Activated effector memory CD4-positive, alpha-beta T cell treated with Interleukin-2 at 50 U/mL for 16 hours (primary cell): ENCODE data around the gene LZTFL1.
A peak's percentile ranks its signal among the peaks of the same experiment; 100 is the strongest.

Experiments
- DNase-seq: peaks from one replicate; pipeline ENCODE4 v3.0.0-alpha.2; 2020

Gene LZTFL1, protein sequence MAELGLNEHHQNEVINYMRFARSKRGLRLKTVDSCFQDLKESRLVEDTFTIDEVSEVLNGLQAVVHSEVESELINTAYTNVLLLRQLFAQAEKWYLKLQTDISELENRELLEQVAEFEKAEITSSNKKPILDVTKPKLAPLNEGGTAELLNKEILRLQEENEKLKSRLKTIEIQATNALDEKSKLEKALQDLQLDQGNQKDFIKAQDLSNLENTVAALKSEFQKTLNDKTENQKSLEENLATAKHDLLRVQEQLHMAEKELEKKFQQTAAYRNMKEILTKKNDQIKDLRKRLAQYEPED

DNA sequence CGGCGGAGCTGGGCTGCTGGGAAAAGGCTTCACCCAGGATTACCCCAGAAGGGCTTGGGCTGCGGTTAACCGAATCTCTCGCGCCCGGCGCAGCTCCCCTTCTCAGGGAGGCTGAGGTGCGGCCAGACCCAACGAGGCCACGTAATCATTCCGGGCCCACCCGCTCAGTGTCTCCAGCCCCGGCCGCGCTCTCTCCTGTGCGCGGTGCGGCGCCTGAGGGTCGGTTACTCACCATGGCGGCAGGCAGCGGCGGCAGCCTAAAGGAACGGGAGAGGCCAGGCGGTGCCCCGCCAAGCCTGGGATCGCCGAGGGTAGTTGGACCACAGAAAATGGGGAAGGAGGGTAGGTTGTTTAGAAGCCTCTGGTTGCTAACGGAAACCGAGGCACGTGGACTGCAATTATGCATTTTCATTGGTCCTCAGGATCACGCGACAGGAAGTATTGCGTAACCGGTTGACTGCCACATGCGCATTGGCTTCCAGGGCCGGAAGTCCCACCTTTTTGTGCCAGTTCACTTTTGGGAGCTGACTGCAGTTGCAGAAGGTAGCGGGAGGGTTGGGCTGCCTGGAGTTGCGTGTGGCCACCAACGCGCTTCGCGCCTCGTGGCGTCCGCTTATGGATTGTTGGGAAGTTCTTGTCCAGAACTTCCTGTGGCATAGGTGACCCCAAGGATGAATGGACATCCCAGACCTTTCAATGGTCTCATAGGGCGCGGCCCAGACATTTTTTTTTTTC is at the start of gene LZTFL1:
Gene LZTFL1 (minus strand): TSS at position 363 of the 735 bp plus-strand sequence. CDS start 128 bp downstream, at position 235.
- peak; percentile 86 for DNase-seq

DNA sequence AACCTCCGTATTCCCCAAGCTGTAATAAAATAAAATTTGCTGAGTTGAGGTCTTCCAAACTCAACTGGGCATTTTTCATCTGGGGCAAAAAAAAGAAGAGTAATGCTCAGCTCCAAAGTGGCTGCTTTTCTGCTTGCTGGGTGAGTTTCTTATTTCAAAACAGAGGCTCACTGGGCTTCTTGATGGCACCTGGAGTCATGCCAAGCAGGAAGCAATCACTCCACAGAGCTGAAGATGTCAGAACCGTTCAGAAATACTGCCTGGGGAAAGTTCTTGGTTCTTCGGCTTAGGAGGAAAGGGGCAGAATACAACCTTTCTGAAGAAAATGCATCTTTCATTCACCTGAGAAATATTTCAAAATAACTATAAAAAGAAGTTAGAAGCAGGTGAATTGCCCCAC is 48.5 kb upstream of the LZTFL1 start:
- DNase-seq = no peak

DNA sequence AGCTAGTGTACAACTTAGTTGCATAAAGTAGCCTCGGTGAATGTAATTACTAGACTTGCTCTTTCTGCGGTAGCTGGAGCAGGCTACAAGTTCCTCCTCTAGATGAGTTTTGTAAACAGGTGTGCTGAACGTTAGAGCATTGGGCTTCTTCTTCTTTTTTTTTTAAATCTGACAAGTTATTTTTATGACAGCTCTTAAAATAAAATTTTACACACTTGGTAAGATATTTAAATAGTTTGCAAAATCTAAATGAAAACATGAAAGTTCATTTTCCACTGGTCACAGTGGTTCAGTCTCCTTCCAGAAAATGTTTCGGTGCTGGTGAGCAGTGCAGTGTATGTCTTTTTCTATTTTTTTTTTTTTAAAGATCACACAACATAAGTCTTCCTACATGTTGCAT is 47.4 kb upstream of the LZTFL1 start:
- DNase-seq = no peak

DNA sequence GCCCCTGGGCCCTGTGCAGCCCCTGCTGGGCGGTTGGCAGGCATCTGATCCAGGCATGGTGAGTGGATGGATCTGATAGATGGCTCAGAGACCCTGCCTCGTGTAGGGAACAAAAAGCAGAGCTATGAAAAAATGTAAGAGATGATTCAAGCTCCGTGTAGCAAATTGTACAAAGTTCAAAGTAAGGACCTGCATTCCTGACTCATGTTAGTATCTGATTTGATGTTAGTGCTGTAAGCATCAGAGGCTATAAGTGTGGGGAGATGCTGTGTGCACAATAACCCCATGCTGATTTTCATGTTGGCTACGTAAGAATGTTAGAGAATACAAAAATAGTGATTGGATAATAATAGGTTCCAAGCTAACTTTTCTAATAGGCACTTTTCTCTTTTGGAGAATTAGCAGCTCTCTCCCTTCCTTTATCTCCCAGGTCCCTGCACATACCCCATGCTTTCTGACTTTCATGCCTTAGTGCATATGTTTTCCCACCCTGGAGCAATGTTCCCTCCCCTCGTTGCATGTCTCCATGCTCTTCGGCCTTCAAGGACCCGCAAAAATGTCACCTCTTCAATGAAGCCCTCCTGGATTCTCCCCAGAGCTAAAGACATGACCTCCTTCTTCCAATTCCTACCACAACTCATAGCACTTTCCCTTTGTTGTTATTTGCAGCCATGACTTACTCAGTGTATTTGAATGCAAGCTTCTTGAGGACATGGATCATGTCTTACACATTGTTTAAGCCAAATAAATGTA is 46.0 kb upstream of the LZTFL1 start:
- DNase-seq = no peak

DNA sequence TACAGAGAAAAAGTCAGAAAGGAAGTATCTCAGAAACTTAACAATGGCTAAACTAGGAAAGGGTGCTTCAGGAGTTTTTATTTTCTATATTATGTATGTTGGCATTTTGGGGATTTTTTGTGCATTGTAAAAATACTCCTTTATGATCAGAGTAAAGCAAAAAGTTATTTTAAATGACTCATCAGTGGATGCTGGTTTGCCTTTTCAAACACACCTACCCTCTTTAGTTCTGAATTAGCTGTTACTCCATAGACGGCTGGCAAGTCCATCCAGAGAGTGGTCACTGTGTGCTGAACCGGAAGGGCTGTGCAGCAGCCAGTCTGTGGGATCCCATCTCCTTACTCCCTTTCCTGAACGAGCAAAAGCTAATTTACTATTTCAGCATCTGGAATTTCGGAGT is 45.4 kb upstream of the LZTFL1 start:
- DNase-seq = no peak

DNA sequence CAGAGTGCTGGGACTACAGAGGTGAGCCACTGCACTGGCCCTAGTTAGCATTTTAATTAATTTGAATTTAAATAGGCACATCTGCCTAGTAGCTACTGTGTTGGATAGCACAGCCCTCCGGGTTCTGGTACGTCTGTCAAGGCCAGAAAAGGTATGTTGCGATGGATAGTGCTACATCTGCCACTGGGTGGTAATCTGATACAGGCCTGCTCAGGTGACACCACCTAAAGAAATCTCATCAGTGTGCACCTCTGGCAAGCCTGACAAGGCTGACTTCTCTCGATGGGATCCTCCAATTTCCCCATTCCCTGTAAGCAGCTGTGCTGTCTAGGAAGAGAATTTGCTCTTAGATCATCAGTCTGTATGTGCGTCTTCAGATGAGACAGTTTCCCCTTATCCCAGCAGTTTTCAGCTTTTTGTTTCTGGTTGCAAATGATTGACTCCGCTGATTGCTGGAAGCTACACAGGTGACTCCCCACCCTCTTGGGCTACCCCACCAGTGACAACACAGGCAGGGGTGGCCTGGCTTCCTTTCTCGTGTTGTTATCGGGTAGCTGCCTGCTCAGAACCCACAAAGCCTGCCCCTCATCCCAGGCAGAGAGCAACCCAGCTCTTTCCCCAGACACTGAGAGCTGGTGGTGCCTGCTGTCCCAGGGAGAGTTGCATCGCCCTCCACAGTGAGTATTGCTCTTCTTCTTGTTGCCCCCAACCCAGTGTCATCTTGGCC is 44.2 kb upstream of the LZTFL1 start, which contains the start of gene CCR9:
Gene CCR9 (plus strand): TSS at position 565 of the 727 bp plus-strand sequence. CDS start 8,391 bp downstream, outside the sequence.
- DNase-seq = no peak

DNA sequence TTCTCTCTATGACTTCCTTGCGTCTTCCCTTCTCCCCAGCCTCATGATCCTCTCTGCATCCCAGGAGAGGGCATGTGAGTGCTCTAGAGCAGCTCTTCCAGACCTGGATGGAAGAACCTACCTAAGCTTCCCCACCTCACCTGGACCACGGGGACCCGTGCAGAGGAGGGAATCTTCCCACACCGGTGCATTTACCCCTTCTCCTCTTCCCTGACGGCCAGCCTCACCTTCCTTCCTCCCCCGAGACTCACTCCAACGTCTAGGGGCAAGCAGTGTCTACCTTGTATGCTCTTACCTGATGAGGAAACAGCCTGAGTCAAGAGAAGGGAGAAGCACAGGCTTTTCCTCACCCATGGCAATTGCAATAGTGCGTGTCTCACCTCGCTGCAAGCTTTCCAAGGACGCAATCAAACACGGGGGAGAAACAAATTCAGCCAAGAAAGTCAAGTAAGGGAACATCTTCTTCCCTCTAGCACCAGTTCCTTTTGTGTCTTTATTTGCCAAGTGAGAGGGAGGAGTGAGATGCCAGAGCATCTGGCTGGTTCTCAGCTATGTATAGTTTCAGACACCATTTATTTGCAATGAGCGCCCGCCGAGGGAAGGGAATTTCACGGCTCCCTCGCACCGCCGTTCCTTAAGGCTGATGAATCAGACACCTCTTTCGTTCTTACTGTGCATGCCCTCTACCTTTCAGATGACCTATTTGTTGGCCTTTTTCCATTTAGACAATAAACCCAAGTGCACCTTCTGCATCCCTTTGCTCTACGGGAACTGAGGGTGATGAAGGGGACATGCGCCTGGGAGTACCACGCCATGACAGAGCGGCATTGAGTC is 42.7 kb upstream of the LZTFL1 start:
- DNase-seq = no peak

DNA sequence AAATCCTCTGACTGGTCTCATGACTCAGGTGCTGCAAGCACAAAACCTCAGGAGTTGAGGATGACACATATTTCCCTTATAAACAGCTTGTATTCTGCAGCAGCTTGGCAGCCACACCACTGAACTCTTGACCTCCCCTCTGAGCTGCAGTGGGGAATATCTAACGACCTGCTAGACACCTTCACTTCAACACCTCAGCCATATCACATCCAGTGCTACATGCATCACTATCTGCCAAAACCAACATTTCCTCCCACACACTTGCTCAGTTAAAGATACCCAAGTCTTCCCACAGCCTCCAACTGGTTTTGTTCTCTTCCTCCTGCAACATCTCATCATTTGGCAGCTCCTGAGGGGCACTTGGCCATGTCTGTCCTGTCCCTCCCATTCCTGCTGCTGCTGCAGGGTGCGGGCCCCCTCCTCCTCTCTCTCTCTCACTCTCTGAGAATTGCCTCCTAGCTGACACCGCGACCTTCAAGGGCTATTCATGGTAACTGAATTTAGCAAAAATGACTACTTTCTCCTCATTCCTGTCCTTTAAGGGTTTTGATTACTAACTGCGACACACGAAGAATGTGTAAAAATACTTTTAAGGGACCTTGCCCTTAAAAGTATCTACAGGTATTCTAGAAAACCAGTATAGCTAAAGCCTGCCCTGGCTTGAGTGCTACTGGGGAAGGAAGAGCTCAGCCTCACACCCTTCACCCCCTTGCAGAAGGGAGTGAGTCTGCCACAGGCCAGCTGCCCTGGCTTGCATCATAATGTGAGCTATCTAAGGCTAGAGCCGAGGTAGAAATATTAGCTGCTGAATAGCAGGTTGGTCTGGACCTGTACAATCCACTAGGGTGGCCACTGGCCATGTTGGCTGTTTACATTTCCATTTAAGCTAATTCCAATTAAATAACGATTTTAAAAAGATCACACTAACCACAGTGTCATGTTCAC is 39.4 kb upstream of the LZTFL1 start:
- peak; percentile 44 for DNase-seq

DNA sequence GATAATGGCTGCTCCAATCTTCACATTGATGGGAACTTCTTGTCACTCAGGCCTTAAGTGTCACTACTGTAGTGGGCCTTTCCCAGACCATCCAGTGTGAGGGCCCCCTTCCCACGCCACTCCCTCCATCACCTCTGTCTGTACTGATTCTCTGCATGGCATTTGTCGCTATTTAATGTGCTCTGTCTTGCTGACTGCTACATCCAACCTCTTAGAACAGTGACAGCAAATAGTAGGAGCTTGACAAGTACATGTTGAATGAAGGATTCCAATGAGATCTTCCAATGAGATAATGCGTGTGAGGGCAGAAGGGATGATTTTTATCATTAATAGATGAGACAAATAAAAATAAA is 38.8 kb upstream of the LZTFL1 start:
- DNase-seq = no peak

DNA sequence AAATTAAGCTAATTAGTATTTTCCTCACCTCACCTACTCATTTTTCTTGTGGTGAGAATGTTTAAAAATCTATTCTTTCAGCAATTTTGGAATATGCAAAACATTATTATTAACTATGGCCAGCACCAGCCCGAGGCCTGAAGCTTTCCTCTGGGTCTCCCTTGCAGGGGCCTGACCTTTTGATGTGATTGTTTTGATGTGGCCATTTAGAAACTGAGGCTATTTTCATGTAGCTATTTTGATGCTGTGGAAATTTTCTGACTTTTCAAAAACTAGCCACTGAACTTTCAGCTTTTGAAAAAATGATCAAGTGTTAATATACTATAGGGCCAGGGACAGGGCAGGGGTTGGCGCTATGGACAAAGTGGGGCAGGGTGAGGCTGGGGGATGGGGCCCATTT is 36.2 kb upstream of the LZTFL1 start:
- DNase-seq = no peak

DNA sequence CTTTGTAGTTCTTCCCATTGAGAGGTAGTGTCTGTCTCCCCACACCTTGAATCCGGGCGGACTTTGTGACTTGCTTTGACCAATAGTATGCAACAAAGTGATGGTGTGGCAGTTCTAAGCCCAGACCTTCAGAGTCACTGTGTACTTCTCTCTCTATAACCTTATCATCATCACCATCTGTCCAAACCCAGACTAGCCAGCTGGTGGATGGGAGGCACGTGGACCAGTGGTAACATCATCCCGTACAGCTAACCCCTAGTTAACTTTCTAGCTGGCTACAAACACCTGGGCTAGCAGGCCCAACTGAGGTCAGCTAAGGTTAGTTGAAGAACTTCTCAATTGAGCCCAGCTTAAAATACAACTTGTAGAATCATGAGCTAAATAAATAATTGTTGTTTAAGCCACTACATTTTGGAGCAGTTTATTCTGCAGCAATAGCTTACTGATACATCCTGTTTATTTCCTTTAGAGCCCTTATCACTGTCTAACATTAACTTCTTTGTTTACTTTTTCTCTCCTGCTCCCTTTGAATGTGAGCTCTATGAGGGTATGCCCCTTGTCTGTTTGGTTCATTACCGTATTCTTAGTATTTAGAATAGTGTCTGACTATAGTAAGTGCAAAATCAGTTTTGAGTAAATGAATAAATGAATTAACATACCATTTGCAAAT is 32.9 kb upstream of the LZTFL1 start:
- no peak for DNase-seq

DNA sequence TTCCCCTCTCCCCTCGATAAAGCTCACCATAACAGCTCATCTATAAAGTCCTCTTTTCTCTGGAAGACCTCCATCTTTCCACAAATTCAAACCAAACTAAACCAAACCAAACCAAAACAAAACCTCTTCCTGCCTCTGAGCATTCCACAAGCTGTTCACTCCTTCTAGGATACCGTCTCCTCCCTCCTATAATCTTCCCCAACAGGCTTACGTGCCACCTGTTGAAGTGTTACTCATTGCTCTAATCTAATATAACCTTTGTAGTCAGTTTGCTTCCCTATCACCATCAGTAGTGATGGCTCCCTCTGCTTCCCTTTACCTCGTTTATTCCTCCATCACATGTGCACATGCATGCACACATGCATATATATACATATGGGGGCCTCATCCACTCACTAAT is 31.7 kb upstream of the LZTFL1 start:
- no peak for DNase-seq

DNA sequence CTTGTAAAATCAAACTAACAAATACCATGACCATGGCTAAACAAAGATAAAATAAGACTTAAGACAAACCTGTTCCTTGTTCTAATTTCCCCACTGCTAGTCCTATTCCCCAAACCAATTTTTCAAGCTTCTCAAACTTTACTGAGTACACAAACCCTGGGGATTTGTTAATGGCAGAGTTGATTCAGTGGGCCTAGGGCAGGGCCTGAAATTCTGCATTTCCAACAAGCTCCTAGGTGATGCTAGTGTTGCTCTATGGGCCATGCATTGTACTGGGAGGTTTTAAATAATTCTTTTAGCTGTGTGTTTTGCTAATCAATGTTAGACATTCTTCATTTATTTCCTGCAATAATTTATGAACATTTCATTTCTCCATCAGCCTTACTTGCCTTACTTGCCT is 31.1 kb upstream of the LZTFL1 start:
- no peak for DNase-seq

DNA sequence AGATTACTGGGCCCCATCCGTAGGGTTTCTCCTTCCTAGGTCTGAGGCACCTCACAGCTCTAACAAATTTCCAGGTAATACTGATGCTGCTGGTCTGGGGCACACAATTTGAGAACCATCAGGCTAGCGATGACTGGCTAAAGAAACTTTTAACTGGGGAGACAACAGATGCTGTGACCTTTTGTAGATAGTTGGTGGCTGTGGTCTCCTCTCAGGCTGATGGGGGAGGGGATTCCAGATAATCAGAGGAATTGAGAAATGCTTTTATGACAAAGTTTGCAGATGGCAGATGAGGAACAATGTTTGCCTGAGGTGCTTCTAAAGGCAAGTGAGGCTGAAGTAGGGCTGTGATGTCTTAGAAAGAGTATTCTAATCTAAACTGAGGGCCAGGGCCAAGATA is 30.6 kb upstream of the LZTFL1 start:
- DNase-seq = no peak

DNA sequence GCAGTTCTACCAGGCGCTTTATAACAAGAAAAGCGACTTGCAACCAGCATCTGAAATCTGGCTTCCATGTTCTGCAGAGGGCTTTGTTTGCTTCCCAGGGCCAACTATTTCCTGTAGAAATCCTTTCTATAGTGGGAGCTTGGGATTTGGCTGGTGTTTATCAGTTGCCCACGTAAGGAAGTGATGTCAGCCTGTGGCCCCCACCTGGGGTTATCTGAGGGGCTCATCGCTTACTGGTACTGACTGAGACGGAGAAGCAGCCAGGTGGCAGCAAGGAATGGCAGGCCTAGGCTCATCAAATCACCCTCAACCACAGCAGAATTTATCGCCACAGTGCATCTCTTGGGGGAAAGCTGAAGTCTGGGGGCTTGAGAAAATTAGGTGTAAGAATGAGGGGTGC is 29.9 kb upstream of the LZTFL1 start:
- DNase-seq = no peak

DNA sequence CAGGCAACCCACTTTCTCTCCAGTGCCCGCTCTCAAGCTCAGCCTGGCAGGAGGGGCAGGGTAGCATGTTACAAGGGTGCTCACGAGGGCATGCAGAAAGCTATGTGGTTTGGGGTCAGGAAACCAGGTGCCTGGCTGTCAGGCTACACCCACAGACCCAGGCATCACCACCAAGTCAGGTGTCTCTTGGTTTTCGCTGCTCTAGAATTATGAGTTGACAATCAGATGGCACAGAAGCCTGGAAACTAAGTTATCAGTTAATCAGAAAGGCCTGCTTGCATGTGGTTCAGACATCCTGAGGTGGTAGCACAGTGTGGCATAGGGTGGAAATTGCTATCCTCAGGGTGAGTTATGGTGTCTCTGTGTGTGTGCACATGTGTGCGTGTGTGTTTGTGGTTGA is 28.2 kb upstream of the LZTFL1 start:
- peak; percentile 68 for DNase-seq

DNA sequence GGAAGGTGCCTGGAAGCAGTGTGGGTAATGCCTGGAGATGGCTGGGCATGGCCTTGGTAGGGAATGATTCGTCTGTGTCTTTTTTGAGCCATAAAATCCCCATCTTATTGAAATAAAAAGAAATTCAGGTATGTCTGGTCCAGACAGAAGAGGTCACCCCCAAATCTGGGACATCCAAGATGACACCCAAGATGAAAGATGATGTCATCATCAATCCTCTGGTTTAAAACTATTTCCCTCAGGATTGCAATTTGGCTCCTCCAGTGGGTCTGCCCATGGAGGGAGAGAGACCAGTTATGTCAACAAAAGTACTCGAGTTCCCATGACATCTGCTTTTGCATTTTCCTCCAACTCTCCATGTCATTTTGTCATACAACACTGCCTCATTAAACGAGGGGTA is 27.7 kb upstream of the LZTFL1 start:
- no peak for DNase-seq

DNA sequence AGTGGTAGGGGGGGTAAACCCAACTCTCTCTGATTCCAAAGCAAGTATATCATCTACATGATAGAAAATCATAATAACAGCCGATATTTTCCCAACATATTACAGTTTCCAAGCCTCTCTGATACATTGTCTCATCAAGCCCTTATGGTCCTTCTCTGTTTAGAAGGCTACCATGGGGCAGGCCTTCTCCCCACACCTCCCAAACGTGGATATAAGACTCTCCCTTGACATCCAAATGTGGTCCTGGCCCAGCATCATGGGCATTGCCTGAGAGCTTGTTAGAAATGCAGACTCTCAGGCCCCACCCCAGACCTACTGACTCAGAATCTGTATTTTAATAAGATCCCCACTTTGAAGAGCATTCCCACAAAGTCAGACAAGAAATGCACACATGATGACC is 26.7 kb upstream of the LZTFL1 start:
- no peak for DNase-seq

DNA sequence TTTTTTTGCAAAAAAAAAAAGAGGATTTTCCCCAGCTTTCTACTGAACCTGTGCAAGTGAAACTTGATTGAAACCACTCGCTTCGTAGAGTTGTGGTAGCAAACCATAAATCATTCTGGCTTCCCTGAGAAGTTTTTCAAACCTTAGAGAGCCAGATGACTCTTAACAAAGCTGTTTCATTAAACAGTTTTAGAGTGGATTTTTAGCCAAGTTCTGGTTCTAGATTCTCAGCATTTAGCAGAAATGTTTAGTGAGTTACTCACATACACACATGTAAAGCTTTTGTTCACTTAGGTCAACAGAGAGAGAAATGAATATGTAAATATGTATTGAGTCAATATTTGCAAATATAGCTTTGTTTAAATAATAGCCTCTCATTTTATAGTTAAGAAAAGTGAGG is 26.3 kb upstream of the LZTFL1 start:
- DNase-seq = no peak

DNA sequence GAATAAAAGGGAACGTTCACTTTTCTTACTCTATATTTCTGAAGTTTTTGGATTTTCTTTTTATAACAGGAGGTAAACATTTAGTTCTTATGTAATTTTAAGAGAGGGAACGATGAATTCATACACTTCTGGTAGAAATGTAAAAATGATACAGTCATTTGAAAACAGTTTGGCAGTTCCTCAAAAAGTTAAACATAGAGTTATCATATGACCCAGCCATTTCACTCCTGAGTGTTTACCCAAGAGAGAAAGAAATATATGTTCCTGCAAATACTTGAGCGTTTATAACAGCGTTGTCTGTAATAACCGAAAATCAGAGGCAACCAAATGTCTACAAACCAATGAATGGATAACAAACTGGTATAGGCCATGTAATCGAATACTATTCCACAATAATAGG is 23.6 kb upstream of the LZTFL1 start:
- DNase-seq = no peak
